IMR-90 (cell line): ENCODE data around the gene DIP2B. TPM values are rescaled to one million over a fixed set of nuclear protein-coding genes. Genes with fewer than 3 reads are reported as not detected.

ENCODE experiments used
- ATAC-seq: fragments of 200-7000 bp; cut with Tn5 transposase; 2 replicates; pipeline ENCODE4 v1.9.1; 2020; ENCODE audit warnings: low read depth, mild to moderate bottlenecking, moderate library complexity
- BruUV-seq: library from RNA; stranded (reverse); fragments of 400-500 nt; replicated peaks from 2 replicates; lab custom pipeline; 2021; lab: Mats Ljungman, UMichigan
- CTCF ChIA-PET: fragments of 300-600 bp; formaldehyde crosslinking; extraction: SDS; loops from one replicate; lab custom pipeline; 2021; ENCODE audit warnings: antibody characterized with exemption; lab: Yijun Ruan, JAX
- POLR2A ChIA-PET: fragments of 300-600 bp; sonication (Branson Sonifier 250); formaldehyde crosslinking; loops from one replicate; lab custom pipeline; 2022; ENCODE audit warnings: antibody characterized with exemption; ENCODE audit not compliant: unreplicated experiment; lab: Charles Lee
- DNase-seq: peaks from one replicate; pipeline ENCODE4 v3.0.0; 2013
- H2AFZ ChIP-seq: replicated peaks from 2 replicates; pipeline ENCODE3; 2013; ENCODE audit warnings: low read length, mild to moderate bottlenecking; ENCODE audit not compliant: poor library complexity
- H2AK5ac ChIP-seq: 2 replicates; pipeline ENCODE4 v1.6.1; 2013; ENCODE audit warnings: low read depth, low read length, inconsistent platforms
- H2AK9ac ChIP-seq: replicated peaks from 2 replicates; pipeline ENCODE3; 2013; ENCODE audit warnings: mild to moderate bottlenecking, low read depth, low read length, moderate library complexity; ENCODE audit not compliant: poor library complexity
- H2BK120ac ChIP-seq: 2 replicates; pipeline ENCODE4 v1.6.1; 2013; ENCODE audit warnings: low read depth, low read length, inconsistent platforms
- H2BK15ac ChIP-seq: 3 replicates; pipeline ENCODE4 v1.6.1; 2013; ENCODE audit warnings: low read depth, low read length, inconsistent platforms
- H2BK20ac ChIP-seq: 2 replicates; pipeline ENCODE4 v1.6.1; 2013; ENCODE audit warnings: low read depth, mild to moderate bottlenecking, inconsistent platforms, low read length, moderate library complexity
- H2BK5ac ChIP-seq: 2 replicates; pipeline ENCODE4 v1.6.1; 2013; ENCODE audit warnings: mild to moderate bottlenecking, low read depth, low read length, inconsistent platforms; ENCODE audit not compliant: poor library complexity, severe bottlenecking
- H3K14ac ChIP-seq: replicated peaks from 2 replicates; pipeline ENCODE4 v1.6.1; 2013; ENCODE audit warnings: low read depth, low read length, inconsistent platforms
- H3K18ac ChIP-seq: 2 replicates; pipeline ENCODE4 v1.6.1; 2013; ENCODE audit warnings: low read depth, low read length, control low read depth
- H3K23ac ChIP-seq: 2 replicates; pipeline ENCODE4 v1.6.1; 2013; ENCODE audit warnings: low read depth, low read length, inconsistent platforms
- H3K27ac ChIP-seq: 2 replicates; pipeline ENCODE4 v1.5.1; 2013; ENCODE audit warnings: mild to moderate bottlenecking, control low read depth, low read length; ENCODE audit not compliant: insufficient read depth
- H3K27me3 ChIP-seq: 2 replicates; pipeline ENCODE4 v1.6.1; 2013; ENCODE audit warnings: low read length; ENCODE audit not compliant: control insufficient read depth, insufficient read depth
- H3K36me3 ChIP-seq: 2 replicates; pipeline ENCODE4 v1.6.1; 2013; ENCODE audit warnings: low read length, mixed read lengths; ENCODE audit not compliant: control insufficient read depth, insufficient read depth
- H3K4ac ChIP-seq: 2 replicates; pipeline ENCODE4 v1.6.1; 2013; ENCODE audit warnings: low read depth, low read length, inconsistent platforms
- H3K4me1 ChIP-seq: 2 replicates; pipeline ENCODE4 v1.6.1; 2013; ENCODE audit warnings: low read length, mixed read lengths; ENCODE audit not compliant: control insufficient read depth, insufficient read depth
- H3K4me2 ChIP-seq: 2 replicates; pipeline ENCODE4 v1.6.1; 2013; ENCODE audit warnings: low read depth, mild to moderate bottlenecking, control low read depth, low read length, moderate library complexity
- H3K4me3 ChIP-seq: 2 replicates; pipeline ENCODE4 v1.5.1; 2013; ENCODE audit warnings: low read depth, mild to moderate bottlenecking, control low read depth, low read length, moderate library complexity; ENCODE audit not compliant: insufficient read depth
- H3K56ac ChIP-seq: 2 replicates; pipeline ENCODE4 v1.6.1; 2013; ENCODE audit warnings: low read length, inconsistent platforms; ENCODE audit not compliant: insufficient read depth; ENCODE audit errors: extremely low read depth
- H3K79me1 ChIP-seq, 2 experiments: 2 replicates each; pipeline ENCODE4 v1.6.1; 2013; ENCODE audit warnings: low read length in 2 of 2, inconsistent platforms in 1 of 2, low read depth in 1 of 2
- H3K9ac ChIP-seq: 2 replicates; pipeline ENCODE4 v1.6.1; 2013; ENCODE audit warnings: low read depth, low read length, control low read depth
- H3K9me1 ChIP-seq: 2 replicates; pipeline ENCODE4 v1.6.1; 2013; ENCODE audit warnings: low read length, inconsistent platforms; ENCODE audit not compliant: insufficient read depth
- H3K9me3 ChIP-seq: 2 replicates; pipeline ENCODE4 v1.6.1; 2013; ENCODE audit warnings: low read length; ENCODE audit not compliant: control insufficient read depth, insufficient read depth
- H4K20me1 ChIP-seq: 2 replicates; pipeline ENCODE4 v1.6.1; 2013; ENCODE audit warnings: low read length, inconsistent platforms; ENCODE audit not compliant: insufficient read depth
- H4K5ac ChIP-seq: 2 replicates; pipeline ENCODE4 v1.6.1; 2013; ENCODE audit warnings: mild to moderate bottlenecking, low read depth, low read length, control low read depth
- H4K8ac ChIP-seq, 2 experiments: 2 replicates each; pipeline ENCODE4 v1.6.1; 2013; ENCODE audit warnings: low read depth in 2 of 2, low read length in 2 of 2, control low read depth in 1 of 2, inconsistent platforms in 1 of 2
- H4K91ac ChIP-seq: 2 replicates; pipeline ENCODE4 v1.6.1; 2013; ENCODE audit warnings: low read depth, low read length, inconsistent platforms; ENCODE audit not compliant: insufficient read depth
- CEBPB ChIP-seq: IDR thresholded peaks from 2 replicates; pipeline ENCODE4 v1.6.1; 2012; ENCODE audit warnings: low read depth, low read length, improper control_type of control experiment
- FOS ChIP-seq: fragments of 150-350 bp; IDR thresholded peaks from 2 replicates; pipeline ENCODE4 v1.6.1; 2016; ENCODE audit warnings: low read depth, low read length
- MAFK ChIP-seq: IDR thresholded peaks from 2 replicates; pipeline ENCODE4 v1.6.1; 2012; ENCODE audit warnings: low read depth, low read length, improper control_type of control experiment
- NFE2L2 ChIP-seq: fragments of 150-350 bp; IDR thresholded peaks from 2 replicates; pipeline ENCODE4 v1.6.1; 2016; ENCODE audit warnings: low read depth, mild to moderate bottlenecking, low read length
- RAD21 ChIP-seq: IDR thresholded peaks from 2 replicates; pipeline ENCODE4 v1.6.1; 2012; ENCODE audit warnings: low read length, improper control_type of control experiment
- WGBS, 2 experiments: methylation state at CpG; one replicate each; pipeline versions ENCODE4 v1.1.5 to v1.1.7; 2013; ENCODE audit warnings: missing lambda C conversion rate in 2 of 2; ENCODE audit not compliant: insufficient read length in 1 of 2; ENCODE audit errors: extremely low coverage in 2 of 2; 5-methylcytosine and 5-hydroxymethylcytosine counted together
- dilution Hi-C: fragments of 300-500 bp; cut with HindIII; formaldehyde crosslinking; loops from one replicate; pipeline ENCODE4 v1.14.3; 2018; ENCODE audit warnings: low sequenced_read_pairs; ENCODE audit not compliant: unreplicated experiment
- in situ Hi-C: fragments of 300-500 bp; cut with MboI; formaldehyde crosslinking; loops from 3 replicates; pipeline ENCODE4 v1.14.3; 2019; ENCODE audit warnings: low sequenced_read_pairs, inconsistent platforms, mixed read lengths
- intact Hi-C: fragments of 100-400 bp; cut with micrococcal nuclease; formaldehyde crosslinking; loops from 2 replicates; pipeline ENCODE4 v1.10.0; 2022
- polyA plus RNA-seq, 3 experiments: library from polyadenylated mRNA; depleted of rRNA; stranded (reverse); fragments of >200 nt; gene quantifications; 2 replicates each; pipeline ENCODE4 v1.2.3, GENCODE V29; 2012; ENCODE audit warnings: low replicate concordance in 1 of 3
- total RNA-seq: library from RNA; depleted of rRNA; stranded (reverse); fragments of >200 nt; gene quantifications from 2 replicates; pipeline ENCODE4 v1.2.3, GENCODE V29; 2012
- TF ChIP-seq, protein P1 (sequence below): conservative IDR thresholded peaks from 2 replicates; pipeline ENCODE4 v1.5.1; 2012; ENCODE audit warnings: mild to moderate bottlenecking, low read depth, low read length, improper control_type of control experiment
- TF ChIP-seq, protein P2 (sequence below): fragments of 150-350 bp; IDR thresholded peaks from 2 replicates; pipeline ENCODE4 v1.6.1; 2016; ENCODE audit warnings: low read depth, mild to moderate bottlenecking, low read length, moderate library complexity, borderline replicate concordance

Gene DIP2B
- total and polyA plus RNA-seq, 2 of the 4 experiments (the other 2 are of a cell fraction) = 7.7 to 12.9 TPM

DNA sequence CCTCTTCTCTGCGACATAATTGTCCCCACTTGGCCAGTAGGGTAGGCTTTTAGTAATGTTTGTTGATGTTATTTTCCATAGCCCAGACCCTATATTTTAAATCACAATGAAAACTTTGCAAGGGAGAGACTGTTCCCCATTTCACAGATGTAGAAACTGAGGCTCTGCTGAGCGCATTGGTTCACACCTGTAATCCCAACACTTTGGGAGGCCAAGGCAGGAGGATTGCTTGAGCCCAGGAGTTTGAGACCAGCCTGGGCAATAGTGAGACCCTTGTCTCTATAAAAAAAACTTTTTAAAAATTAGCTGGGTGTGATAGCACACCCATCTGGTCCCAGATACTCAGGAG, 114.8 kb downstream of the DIP2B start:
- Histone ChIP-seq H2BK5ac (peak overlapping the region; percentile 63), H3K4me1 (peaks cover 23% of the 10 kb centered on the region), H3K4me2 (peak overlapping the region; percentile 64; the same call in 1 of the 2 replicates), H3K4ac (peak overlapping the region; percentile 91), H3K18ac (peak overlapping the region; percentile 74; the same call in 1 of the 2 replicates), H2BK15ac (peak overlapping the region; percentile 21; the same call in 2 of the 3 replicates), H3K9ac (no peak overlapping the region), H2AK5ac (peak overlapping the region; percentile 78), H3K14ac (peak overlapping the region; percentile 18), H3K27me3 (no peaks in the 10 kb centered on the region), H2AK9ac (no peak overlapping the region), H4K5ac (peak overlapping the region; percentile 58; the same call in 1 of the 2 replicates), H2AFZ (no peak overlapping the region), H4K20me1 (peaks cover 6% of the 10 kb centered on the region; the same call in 1 of the 2 replicates), H3K36me3 (no peaks in the 10 kb centered on the region), H3K23ac (peak overlapping the region; percentile 55; the same call in 1 of the 2 replicates), H4K8ac (peak overlapping the region; percentile 40 to 55; a peak in 3 of 4 replicates), H3K56ac (no peak overlapping the region), H2BK120ac (peak overlapping the region; percentile 81), H2BK20ac (peak overlapping the region; percentile 2; the same call in 1 of the 2 replicates), H4K91ac (peak overlapping the region; percentile 54), H3K9me3 (no peaks in the 10 kb centered on the region), H3K27ac (peak overlapping the region; percentile 74), H3K79me1 (peaks cover 30 to 64% of the 10 kb centered on the region in 2 experiments), H3K4me3 (no peak overlapping the region), H3K9me1 (peaks cover 23% of the 10 kb centered on the region)
- intact Hi-C loops = no loop called here
- WGBS, 2 experiments = no CpG with 5 or more reads among the region's 2 CpGs
- dilution Hi-C loops = no loop called here
- no peak for DNase-seq
- in situ Hi-C loops = no loop called here
- no peak for ATAC-seq
- no TSS peak for BruUV-seq
- ChIA-PET POLR2A (no interaction called here), CTCF (no interaction called here)
- no peak for TF ChIP-seq MAFK
- TF ChIP-seq, protein P1, sequence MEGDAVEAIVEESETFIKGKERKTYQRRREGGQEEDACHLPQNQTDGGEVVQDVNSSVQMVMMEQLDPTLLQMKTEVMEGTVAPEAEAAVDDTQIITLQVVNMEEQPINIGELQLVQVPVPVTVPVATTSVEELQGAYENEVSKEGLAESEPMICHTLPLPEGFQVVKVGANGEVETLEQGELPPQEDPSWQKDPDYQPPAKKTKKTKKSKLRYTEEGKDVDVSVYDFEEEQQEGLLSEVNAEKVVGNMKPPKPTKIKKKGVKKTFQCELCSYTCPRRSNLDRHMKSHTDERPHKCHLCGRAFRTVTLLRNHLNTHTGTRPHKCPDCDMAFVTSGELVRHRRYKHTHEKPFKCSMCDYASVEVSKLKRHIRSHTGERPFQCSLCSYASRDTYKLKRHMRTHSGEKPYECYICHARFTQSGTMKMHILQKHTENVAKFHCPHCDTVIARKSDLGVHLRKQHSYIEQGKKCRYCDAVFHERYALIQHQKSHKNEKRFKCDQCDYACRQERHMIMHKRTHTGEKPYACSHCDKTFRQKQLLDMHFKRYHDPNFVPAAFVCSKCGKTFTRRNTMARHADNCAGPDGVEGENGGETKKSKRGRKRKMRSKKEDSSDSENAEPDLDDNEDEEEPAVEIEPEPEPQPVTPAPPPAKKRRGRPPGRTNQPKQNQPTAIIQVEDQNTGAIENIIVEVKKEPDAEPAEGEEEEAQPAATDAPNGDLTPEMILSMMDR = no peak
- TF ChIP-seq FOS = no peak
- TF ChIP-seq CEBPB = no peak
- TF ChIP-seq NFE2L2 = no peak
- TF ChIP-seq, protein P2, sequence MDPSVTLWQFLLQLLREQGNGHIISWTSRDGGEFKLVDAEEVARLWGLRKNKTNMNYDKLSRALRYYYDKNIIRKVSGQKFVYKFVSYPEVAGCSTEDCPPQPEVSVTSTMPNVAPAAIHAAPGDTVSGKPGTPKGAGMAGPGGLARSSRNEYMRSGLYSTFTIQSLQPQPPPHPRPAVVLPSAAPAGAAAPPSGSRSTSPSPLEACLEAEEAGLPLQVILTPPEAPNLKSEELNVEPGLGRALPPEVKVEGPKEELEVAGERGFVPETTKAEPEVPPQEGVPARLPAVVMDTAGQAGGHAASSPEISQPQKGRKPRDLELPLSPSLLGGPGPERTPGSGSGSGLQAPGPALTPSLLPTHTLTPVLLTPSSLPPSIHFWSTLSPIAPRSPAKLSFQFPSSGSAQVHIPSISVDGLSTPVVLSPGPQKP = no peak
- TF ChIP-seq RAD21 = no peak
